ENCODE data around the gene TMEM59L. TPM values are rescaled to one million over a fixed set of nuclear protein-coding genes. Genes with fewer than 3 reads are reported as not detected.

TMEM59L gene
- total and polyA plus RNA-seq, 3 donors from 2014 or later: 4.3 to 7.0 (median 4.5) TPM

- H3K27ac ChIP-seq: no peak overlapping the region
- DNase-seq: no peak
- peaks cover 16% of the 10 kb centered on the region for H3K4me1 ChIP-seq
- no peaks in the 10 kb centered on the region for H3K27me3 ChIP-seq
- TF ChIP-seq POLR2A (IDR thresholded peaks at IDR 0.05): no peak
- TF ChIP-seq CTCF (IDR thresholded peaks at IDR 0.05): no peak
- 44 to 49% methylated on average over 2 of the region's 2 CpGs for WGBS, 2 donors
- no peaks in the 10 kb centered on the region for H3K36me3 ChIP-seq (ENCODE audit: low read depth, missing control alignments)
- intact Hi-C loops (cut with DNase I; ENCODE audit: low total_unique reads): no loop called here
- H3K4me3 ChIP-seq: no peak overlapping the region
- H3K9me3 ChIP-seq: no peaks in the 10 kb centered on the region
These were observed 3.0 kb upstream of the TMEM59L start for GRCh38 chr19:18609717-18610051.

GRCh38 chr19:18610245-18610555 is 2.5 kb upstream of the TMEM59L start:
- intact Hi-C loops (cut with DNase I; ENCODE audit: low total_unique reads): no loop called here
- Histone ChIP-seq H3K27me3 (no peaks in the 10 kb centered on the region), H3K9me3 (no peaks in the 10 kb centered on the region), H3K4me1 (peaks cover 16% of the 10 kb centered on the region), H3K27ac (no peak overlapping the region), H3K4me3 (no peak overlapping the region), H3K36me3 (ENCODE audit: low read depth, missing control alignments) (no peaks in the 10 kb centered on the region)
- DNase-seq: no peak
- 40 to 46% methylated on average over 1 to 3 of the region's 3 CpGs for WGBS, 2 donors
- TF ChIP-seq CTCF (IDR thresholded peaks at IDR 0.05) (no peak), POLR2A (IDR thresholded peaks at IDR 0.05) (no peak)

- H3K36me3 ChIP-seq (ENCODE audit: low read depth, missing control alignments): no peaks in the 10 kb centered on the region
- H3K4me3 ChIP-seq: no peak overlapping the region
- H3K9me3 ChIP-seq: no peaks in the 10 kb centered on the region
- intact Hi-C loops (cut with DNase I; ENCODE audit: low total_unique reads): no loop called here
- no peak for DNase-seq
- H3K4me1 ChIP-seq: peaks cover 16% of the 10 kb centered on the region
- no peak overlapping the region for H3K27ac ChIP-seq
- TF ChIP-seq POLR2A (IDR thresholded peaks at IDR 0.05) (no peak), CTCF (IDR thresholded peaks at IDR 0.05) (no peak)
- 9 to 13% methylated on average over 23 to 45 of the region's 45 CpGs for WGBS, 2 donors
- H3K27me3 ChIP-seq: no peaks in the 10 kb centered on the region
These were observed 1.9 kb upstream of the TMEM59L start for GRCh38 chr19:18610556-18611326.

- Histone ChIP-seq H3K27me3 (no peaks in the 10 kb centered on the region), H3K4me1 (peaks cover 16% of the 10 kb centered on the region), H3K36me3 (ENCODE audit: low read depth, missing control alignments) (no peaks in the 10 kb centered on the region), H3K4me3 (peak overlapping the region in 1 of 2 donors; percentile 10), H3K27ac (no peak overlapping the region), H3K9me3 (no peaks in the 10 kb centered on the region)
- intact Hi-C loops (cut with DNase I; ENCODE audit: low total_unique reads): no loop called here
- WGBS, 2 donors: 2 to 8% methylated on average over 12 to 53 of the region's 62 CpGs
- DNase-seq: no peak
- no peak for TF ChIP-seq POLR2A (IDR thresholded peaks at IDR 0.05)
- TF ChIP-seq CTCF (IDR thresholded peaks at IDR 0.05): no peak
These were observed 1.2 kb upstream of the TMEM59L start for GRCh38 chr19:18611327-18612050.
